Measurements from ENCODE around the gene GPR15.

DNA sequence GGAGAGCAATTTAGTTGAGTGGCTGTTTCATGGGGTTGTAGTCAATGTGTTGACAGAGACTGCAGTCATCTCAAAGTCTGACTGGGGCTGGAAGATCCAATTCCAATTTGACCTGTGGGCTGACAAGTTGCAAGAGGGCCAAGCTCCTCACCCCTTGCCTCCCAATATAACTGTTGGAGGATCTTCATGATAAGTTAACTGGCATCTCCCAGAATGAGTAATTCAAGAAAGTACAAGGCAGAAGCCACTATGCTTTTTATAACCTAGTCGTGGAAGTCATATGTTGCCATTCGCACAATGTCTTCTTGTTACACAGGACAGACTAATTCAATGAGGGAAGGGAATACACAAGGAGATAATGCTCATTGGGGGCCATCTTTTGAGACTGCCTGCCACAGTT is 29.1 kb downstream of the GPR15 start:
- TF ChIP-seq, protein P1, sequence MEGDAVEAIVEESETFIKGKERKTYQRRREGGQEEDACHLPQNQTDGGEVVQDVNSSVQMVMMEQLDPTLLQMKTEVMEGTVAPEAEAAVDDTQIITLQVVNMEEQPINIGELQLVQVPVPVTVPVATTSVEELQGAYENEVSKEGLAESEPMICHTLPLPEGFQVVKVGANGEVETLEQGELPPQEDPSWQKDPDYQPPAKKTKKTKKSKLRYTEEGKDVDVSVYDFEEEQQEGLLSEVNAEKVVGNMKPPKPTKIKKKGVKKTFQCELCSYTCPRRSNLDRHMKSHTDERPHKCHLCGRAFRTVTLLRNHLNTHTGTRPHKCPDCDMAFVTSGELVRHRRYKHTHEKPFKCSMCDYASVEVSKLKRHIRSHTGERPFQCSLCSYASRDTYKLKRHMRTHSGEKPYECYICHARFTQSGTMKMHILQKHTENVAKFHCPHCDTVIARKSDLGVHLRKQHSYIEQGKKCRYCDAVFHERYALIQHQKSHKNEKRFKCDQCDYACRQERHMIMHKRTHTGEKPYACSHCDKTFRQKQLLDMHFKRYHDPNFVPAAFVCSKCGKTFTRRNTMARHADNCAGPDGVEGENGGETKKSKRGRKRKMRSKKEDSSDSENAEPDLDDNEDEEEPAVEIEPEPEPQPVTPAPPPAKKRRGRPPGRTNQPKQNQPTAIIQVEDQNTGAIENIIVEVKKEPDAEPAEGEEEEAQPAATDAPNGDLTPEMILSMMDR (IDR thresholded peaks at IDR 0.05; ENCODE audit: poor library complexity, severe bottlenecking): no peak
- TF ChIP-seq EZH2 (IDR thresholded peaks at IDR 0.05; ENCODE audit: borderline replicate concordance, insufficient read depth, low read length, poor library complexity, severe bottlenecking) (no peak), EP300 (conservative IDR thresholded peaks at IDR 0.05; ENCODE audit: poor library complexity, severe bottlenecking) (no peak), SMC3 (conservative IDR thresholded peaks at IDR 0.05; ENCODE audit: poor library complexity) (no peak), RAD21 (conservative IDR thresholded peaks at IDR 0.05) (no peak)
